ENCODE results near the gene RNF19B.

Gene RNF19B

GRCh38 chr1:32964461-32965250, at the start of gene RNF19B:
TSS of gene RNF19B (minus strand) at chr1:32964809. CDS start at chr1:32964685, 124 bp downstream.
- Mint-ChIP-seq H3K4me3 (peak within 1 kb of the TSS; percentile 92), H3K36me3 (ENCODE audit: low read depth) (peaks cover 30% of the 10 kb centered on the region), H3K27ac (peak within 1 kb of the TSS; percentile 88), H3K9me3 (no peaks in the 10 kb centered on the region), H3K27me3 (ENCODE audit: low read depth) (no peaks in the 10 kb centered on the region), H3K4me1 (ENCODE audit: low read depth) (peaks cover 48% of the 10 kb centered on the region)

- Mint-ChIP-seq H3K4me3 (no peak overlapping the region), H3K4me1 (ENCODE audit: low read depth) (peaks cover 5% of the 10 kb centered on the region), H3K9me3 (no peaks in the 10 kb centered on the region), H3K27ac (no peak overlapping the region), H3K36me3 (ENCODE audit: low read depth) (peaks cover 56% of the 10 kb centered on the region), H3K27me3 (ENCODE audit: low read depth) (no peaks in the 10 kb centered on the region)
Measured at GRCh38 chr1:33013791-33014190, 49.2 kb upstream of the RNF19B start.

GRCh38 chr1:33012165-33012564, 47.6 kb upstream of the RNF19B start:
- H3K4me1 Mint-ChIP-seq (ENCODE audit: low read depth) = peaks cover 8% of the 10 kb centered on the region
- H3K36me3 Mint-ChIP-seq (ENCODE audit: low read depth) = peaks cover 61% of the 10 kb centered on the region
- no peaks in the 10 kb centered on the region for H3K27me3 Mint-ChIP-seq (ENCODE audit: low read depth)
- no peaks in the 10 kb centered on the region for H3K9me3 Mint-ChIP-seq
- H3K27ac Mint-ChIP-seq = no peak overlapping the region
- H3K4me3 Mint-ChIP-seq = no peak overlapping the region

DNA sequence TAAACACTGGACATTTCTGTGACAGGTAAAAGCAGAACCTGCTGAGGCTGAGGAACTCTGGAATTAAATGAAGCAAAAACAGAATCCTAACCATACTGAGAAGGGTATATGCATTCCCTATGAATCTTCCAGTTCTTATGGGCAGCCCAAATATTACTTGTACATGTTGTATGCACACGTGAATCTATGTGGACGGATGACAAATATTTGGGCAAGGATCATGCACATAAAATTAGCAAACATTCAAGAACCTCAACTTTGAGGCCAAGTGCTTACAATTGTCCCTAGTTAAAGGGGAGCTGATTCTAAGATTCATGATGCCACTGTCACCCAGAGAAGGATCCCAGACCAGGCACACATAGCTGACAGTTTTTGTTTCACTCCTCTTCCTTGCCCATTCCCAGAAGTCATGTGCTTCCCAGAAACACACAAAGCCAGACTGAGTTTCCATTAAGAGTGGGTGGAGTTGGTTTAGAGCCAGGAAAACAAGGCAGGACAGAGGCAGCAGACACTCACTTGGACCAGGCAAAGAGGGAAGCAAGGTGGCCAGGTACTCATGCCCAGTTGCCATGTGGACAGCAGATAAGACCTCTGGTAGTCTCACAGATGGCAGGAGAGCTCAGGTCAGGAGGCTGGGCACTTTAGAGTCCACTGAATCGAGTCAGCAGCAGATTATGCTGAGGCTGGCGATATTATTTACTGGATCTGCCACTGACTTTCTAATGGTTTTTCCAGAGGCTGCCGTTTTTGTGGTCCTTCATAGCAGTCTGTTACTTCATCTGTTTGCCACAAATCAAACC, 46.5 kb upstream of the RNF19B start:
- H3K4me3 Mint-ChIP-seq = no peak overlapping the region
- no peaks in the 10 kb centered on the region for H3K9me3 Mint-ChIP-seq
- peaks cover 65% of the 10 kb centered on the region for H3K36me3 Mint-ChIP-seq (ENCODE audit: low read depth)
- no peaks in the 10 kb centered on the region for H3K27me3 Mint-ChIP-seq (ENCODE audit: low read depth)
- no peak overlapping the region for H3K27ac Mint-ChIP-seq
- peaks cover 11% of the 10 kb centered on the region for H3K4me1 Mint-ChIP-seq (ENCODE audit: low read depth)

- H3K36me3 Mint-ChIP-seq (ENCODE audit: low read depth) = peaks cover 73% of the 10 kb centered on the region
- H3K9me3 Mint-ChIP-seq = no peaks in the 10 kb centered on the region
- H3K4me3 Mint-ChIP-seq = no peak overlapping the region
- no peaks in the 10 kb centered on the region for H3K27me3 Mint-ChIP-seq (ENCODE audit: low read depth)
- peak overlapping the region; percentile 12 for H3K27ac Mint-ChIP-seq
- H3K4me1 Mint-ChIP-seq (ENCODE audit: low read depth) = peaks cover 23% of the 10 kb centered on the region
Measured at GRCh38 chr1:33009561-33009960, 45.0 kb upstream of the RNF19B start.

- H3K36me3 Mint-ChIP-seq (ENCODE audit: low read depth) = peaks cover 65% of the 10 kb centered on the region
- peak overlapping the region; percentile 8 for H3K27ac Mint-ChIP-seq
Measured at GRCh38 chr1:33008051-33008914, 43.7 kb upstream of the RNF19B start.

DNA sequence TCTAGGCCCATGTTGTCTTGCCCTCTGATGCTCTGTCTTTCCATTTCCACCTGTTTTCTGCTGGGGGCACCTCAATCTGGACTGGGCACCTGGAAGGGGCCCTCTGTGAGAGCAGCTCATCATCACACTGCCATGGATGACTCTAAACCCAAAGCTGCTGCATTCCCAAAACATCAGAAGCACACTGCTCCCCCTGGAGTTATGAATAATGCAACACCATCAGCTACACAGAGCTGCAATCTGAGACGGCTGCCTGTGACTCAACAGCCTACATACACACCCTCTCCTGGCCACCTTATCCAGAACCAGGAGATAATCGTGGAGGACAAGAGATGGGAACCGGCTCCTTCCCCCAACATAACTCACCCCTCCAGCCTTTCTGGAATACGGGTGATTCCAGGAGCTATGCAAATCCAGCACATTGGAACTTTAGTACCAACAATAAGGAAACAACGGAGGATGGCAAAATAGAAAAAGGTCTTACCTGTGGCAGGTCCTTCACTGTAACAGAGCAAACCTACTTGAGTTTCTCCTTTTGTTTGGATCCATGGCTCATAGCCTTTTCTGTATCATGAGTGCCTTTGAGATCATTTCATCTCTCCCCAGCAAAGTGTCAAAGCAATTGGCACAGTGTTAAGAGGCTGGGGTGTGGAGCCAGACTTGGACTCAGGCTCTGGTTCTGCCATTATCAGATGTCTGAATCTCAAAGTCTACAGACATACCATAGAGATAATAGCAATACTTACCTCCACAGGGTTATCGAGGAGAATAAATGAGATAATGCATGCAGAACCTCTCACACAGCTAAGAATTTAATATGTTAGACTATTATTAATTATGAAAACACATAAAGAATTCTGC, 42.8 kb upstream of the RNF19B start:
- H3K36me3 Mint-ChIP-seq (ENCODE audit: low read depth) = peaks cover 65% of the 10 kb centered on the region
- no peak overlapping the region for H3K4me3 Mint-ChIP-seq
- H3K27me3 Mint-ChIP-seq (ENCODE audit: low read depth) = no peaks in the 10 kb centered on the region
- H3K9me3 Mint-ChIP-seq = no peaks in the 10 kb centered on the region
- H3K27ac Mint-ChIP-seq = peak overlapping the region; percentile 77
- peaks cover 26% of the 10 kb centered on the region for H3K4me1 Mint-ChIP-seq (ENCODE audit: low read depth)

More at GRCh38 chr1:33008051-33008914, 43.7 kb upstream of the RNF19B start:
- Mint-ChIP-seq H3K27me3 (ENCODE audit: low read depth) (no peaks in the 10 kb centered on the region), H3K4me1 (ENCODE audit: low read depth) (peaks cover 26% of the 10 kb centered on the region), H3K9me3 (no peaks in the 10 kb centered on the region), H3K4me3 (no peak overlapping the region)

- Mint-ChIP-seq H3K36me3 (ENCODE audit: low read depth) (peaks cover 52% of the 10 kb centered on the region), H3K4me1 (ENCODE audit: low read depth) (peaks cover 33% of the 10 kb centered on the region), H3K4me3 (no peak overlapping the region), H3K27ac (no peak overlapping the region), H3K9me3 (no peaks in the 10 kb centered on the region), H3K27me3 (ENCODE audit: low read depth) (no peaks in the 10 kb centered on the region)
Measured at GRCh38 chr1:33005838-33006421, 41.3 kb upstream of the RNF19B start.

GRCh38 chr1:33005117-33005837, 40.7 kb upstream of the RNF19B start:
- Mint-ChIP-seq H3K36me3 (ENCODE audit: low read depth) (peaks cover 45% of the 10 kb centered on the region), H3K4me3 (no peak overlapping the region), H3K4me1 (ENCODE audit: low read depth) (peaks cover 40% of the 10 kb centered on the region)

GRCh38 chr1:33004613-33005012, 40.0 kb upstream of the RNF19B start:
- H3K4me3 Mint-ChIP-seq = no peak overlapping the region

More at GRCh38 chr1:33005117-33005837, 40.7 kb upstream of the RNF19B start:
- no peaks in the 10 kb centered on the region for H3K27me3 Mint-ChIP-seq (ENCODE audit: low read depth)
- no peaks in the 10 kb centered on the region for H3K9me3 Mint-ChIP-seq
- peak overlapping the region; percentile 34 for H3K27ac Mint-ChIP-seq

GRCh38 chr1:33003657-33004056, 39.0 kb upstream of the RNF19B start:
- no peak overlapping the region for H3K27ac Mint-ChIP-seq
- peaks cover 35% of the 10 kb centered on the region for H3K36me3 Mint-ChIP-seq (ENCODE audit: low read depth)
- H3K4me3 Mint-ChIP-seq = no peak overlapping the region
- no peaks in the 10 kb centered on the region for H3K27me3 Mint-ChIP-seq (ENCODE audit: low read depth)
- H3K4me1 Mint-ChIP-seq (ENCODE audit: low read depth) = peaks cover 40% of the 10 kb centered on the region
- H3K9me3 Mint-ChIP-seq = no peaks in the 10 kb centered on the region

More at GRCh38 chr1:33004613-33005012, 40.0 kb upstream of the RNF19B start:
- no peaks in the 10 kb centered on the region for H3K9me3 Mint-ChIP-seq
- H3K4me1 Mint-ChIP-seq (ENCODE audit: low read depth) = peaks cover 40% of the 10 kb centered on the region
- peaks cover 40% of the 10 kb centered on the region for H3K36me3 Mint-ChIP-seq (ENCODE audit: low read depth)
- H3K27me3 Mint-ChIP-seq (ENCODE audit: low read depth) = no peaks in the 10 kb centered on the region
- H3K27ac Mint-ChIP-seq = no peak overlapping the region

DNA sequence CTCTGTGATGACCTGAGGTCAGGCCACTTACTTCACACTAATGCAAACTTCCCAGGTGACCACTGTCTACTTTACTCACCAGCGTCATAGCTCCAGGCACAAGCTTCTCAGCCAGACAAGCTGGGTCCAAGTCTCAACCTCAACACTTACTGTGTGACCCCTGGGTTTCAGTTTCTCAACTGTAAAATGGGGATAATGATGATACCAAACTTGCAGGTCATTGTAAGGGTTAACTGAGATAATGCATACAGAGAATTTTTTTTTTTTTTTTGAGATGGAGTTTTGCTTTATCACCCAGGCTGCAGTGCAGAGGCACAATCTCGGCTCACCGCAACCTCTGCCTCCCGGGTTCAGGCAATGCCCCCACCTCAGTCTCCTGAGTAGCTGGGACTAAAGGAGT, 37.4 kb upstream of the RNF19B start:
- Mint-ChIP-seq H3K36me3 (ENCODE audit: low read depth) (peaks cover 30% of the 10 kb centered on the region), H3K27me3 (ENCODE audit: low read depth) (no peaks in the 10 kb centered on the region), H3K9me3 (no peaks in the 10 kb centered on the region), H3K4me1 (ENCODE audit: low read depth) (peaks cover 48% of the 10 kb centered on the region), H3K27ac (no peak overlapping the region), H3K4me3 (no peak overlapping the region)

DNA sequence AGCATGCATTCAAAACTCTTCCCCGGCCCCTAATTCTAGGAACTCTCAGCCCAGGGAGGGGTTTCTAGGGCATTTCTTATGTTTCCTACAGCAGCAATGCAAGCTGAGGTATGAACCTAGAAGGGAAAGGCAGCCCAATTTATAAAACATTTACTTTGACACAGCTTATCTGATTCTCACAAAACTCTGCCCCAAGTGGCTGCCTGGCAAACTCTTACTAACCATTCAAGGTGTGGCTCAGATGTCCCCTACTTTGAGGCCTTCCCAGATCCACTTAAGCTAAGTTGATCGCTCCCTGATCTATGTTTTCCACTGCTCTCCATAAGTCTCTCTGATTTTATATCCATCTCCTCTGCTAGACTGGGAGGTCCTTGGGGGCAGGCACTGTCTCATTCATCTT, 36.7 kb upstream of the RNF19B start:
- Mint-ChIP-seq H3K27ac (peak overlapping the region; percentile 23), H3K4me3 (no peak overlapping the region), H3K36me3 (ENCODE audit: low read depth) (peaks cover 31% of the 10 kb centered on the region), H3K27me3 (ENCODE audit: low read depth) (no peaks in the 10 kb centered on the region), H3K9me3 (no peaks in the 10 kb centered on the region), H3K4me1 (ENCODE audit: low read depth) (peaks cover 51% of the 10 kb centered on the region)

Measured in T-helper 1 cell treated with Interleukin-12 subunit alpha and Interleukin-12 subunit beta and Interleukin-4 antibody, amounts not matched to agents 30 μg/mL and 1 μg/mL, for 36 hours (primary cell).